T-helper 1 cell treated with Interleukin-12 subunit alpha and Interleukin-12 subunit beta and Interleukin-4 antibody, amounts not matched to agents 30 ng/mL and 1 ng/mL, for 36 hours (primary cell): ENCODE measurements around the gene HAP1. TPM values are rescaled to one million over a fixed set of nuclear protein-coding genes. Genes with fewer than 3 reads are reported as not detected.
"Not testable (repeated sequence)": the region's sequence is repeated elsewhere in the genome, so short reads cannot be mapped to it uniquely, and the experiment has no call there.

Experiments
- intact Hi-C: fragments of 100-400 bp; cut with micrococcal nuclease; formaldehyde crosslinking; loops from one replicate; pipeline ENCODE4 v1.15.1; 2024
- total RNA-seq: library from RNA; stranded (reverse); gene quantifications from 2 replicates; pipeline ENCODE4 v1.2.3, GENCODE V29; 2022

The HAP1 gene, protein sequence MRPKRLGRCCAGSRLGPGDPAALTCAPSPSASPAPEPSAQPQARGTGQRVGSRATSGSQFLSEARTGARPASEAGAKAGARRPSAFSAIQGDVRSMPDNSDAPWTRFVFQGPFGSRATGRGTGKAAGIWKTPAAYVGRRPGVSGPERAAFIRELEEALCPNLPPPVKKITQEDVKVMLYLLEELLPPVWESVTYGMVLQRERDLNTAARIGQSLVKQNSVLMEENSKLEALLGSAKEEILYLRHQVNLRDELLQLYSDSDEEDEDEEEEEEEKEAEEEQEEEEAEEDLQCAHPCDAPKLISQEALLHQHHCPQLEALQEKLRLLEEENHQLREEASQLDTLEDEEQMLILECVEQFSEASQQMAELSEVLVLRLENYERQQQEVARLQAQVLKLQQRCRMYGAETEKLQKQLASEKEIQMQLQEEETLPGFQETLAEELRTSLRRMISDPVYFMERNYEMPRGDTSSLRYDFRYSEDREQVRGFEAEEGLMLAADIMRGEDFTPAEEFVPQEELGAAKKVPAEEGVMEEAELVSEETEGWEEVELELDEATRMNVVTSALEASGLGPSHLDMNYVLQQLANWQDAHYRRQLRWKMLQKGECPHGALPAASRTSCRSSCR
- total RNA-seq, result 0.05 TPM in 2 replicates

GRCh38 chr17:41734139-41734948, at the start of gene HAP1:
TSS of gene HAP1 (minus strand) at chr17:41734643. CDS start at chr17:41734634, 9 bp downstream.
- intact Hi-C loops, result no loop called here

- intact Hi-C loops, result no loop called here
Measured at GRCh38 chr17:41782142-41782541, 47.7 kb upstream of the HAP1 start.

DNA sequence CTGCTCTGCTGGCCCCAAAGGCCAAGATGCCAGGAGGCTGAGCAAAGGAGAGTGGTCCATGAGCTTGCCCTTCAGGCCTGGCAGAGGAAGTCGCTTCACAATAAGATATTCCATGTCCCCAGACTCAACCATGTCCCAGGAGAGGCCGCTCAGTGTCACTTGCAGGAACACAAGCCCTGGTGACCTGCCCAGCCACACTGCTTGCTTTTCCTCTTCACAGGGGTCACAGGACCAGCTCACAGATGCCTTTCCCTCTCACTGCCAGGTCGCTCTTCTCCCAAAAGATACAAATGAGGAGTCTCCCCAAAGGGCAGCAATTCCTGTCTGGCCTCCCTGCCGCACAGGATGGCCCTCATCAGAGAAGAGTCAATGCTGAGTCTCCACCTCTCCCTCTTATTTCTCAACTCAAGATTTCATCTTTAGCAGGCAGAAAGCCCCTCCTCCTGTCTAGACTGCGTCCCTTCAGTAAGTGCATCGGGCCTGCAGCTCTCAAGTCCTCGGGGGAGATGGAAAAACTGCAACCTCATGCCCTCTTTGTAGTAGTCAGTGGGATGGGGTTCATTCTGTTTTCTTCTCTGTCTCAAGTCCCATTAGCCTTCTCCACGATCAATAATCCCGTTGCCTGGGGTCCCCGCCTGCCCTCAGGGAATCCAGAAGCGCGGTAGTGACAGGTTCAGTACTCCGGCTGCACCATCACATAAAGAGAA, 47.1 kb upstream of the HAP1 start:
- intact Hi-C loops, result no loop called here

- intact Hi-C loops, result no loop called here
Measured at GRCh38 chr17:41779954-41780353, 45.5 kb upstream of the HAP1 start.

GRCh38 chr17:41777574-41778188, 43.2 kb upstream of the HAP1 start:
- intact Hi-C loops, result no loop called here

DNA sequence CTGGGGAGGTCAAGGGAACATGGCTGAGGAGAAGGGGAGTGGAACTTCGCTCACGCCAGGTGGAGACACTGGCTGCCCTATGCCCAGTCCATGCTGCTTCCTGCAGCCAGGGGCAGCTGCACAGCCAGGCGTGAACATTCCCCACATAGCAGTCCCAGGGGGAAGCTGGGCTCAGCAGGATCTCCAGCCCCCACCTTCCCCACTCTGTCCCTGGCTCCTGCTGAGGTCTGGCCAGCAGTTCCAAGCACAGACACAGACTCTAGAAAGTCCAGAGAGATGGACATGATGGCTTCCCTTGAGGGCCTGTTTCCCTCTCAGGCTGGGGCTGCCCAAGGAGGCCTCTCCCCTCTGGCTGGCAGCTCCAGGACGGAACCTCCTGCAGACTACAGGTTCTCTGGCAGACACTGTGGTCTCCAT, 42.7 kb upstream of the HAP1 start:
- intact Hi-C loops, result no loop called here

DNA sequence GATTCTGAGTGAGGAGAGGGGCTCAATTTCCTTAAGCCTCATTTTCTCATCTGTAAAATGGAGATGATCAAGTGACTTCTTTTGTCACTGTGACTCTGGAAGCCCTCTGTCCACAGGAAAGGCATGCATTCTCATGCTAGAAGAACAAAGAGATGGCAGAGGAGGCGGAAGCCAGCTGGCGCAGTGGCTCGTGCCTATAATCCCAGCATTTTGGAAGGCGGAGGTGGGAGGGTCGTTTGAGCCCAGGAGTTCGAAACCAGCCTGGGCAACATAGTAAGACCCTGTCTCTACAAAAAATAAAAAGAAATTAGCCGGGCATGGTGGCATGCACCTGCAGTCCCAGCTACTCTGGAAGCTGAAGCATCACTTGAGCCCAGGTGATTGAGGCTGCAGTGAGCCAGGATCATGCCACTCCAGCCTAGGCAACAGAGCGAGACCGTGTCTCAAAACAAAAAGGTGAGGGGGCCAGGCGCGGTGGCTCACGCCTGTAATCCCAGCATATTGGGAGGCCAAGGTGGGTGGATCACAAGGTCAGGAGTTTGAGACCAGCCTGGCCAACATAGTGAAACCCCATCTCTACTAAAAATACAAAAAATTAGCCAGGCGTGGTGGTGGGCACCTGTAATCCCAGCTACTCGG, 41.9 kb upstream of the HAP1 start:
- intact Hi-C loops, result not testable (repeated sequence)

DNA sequence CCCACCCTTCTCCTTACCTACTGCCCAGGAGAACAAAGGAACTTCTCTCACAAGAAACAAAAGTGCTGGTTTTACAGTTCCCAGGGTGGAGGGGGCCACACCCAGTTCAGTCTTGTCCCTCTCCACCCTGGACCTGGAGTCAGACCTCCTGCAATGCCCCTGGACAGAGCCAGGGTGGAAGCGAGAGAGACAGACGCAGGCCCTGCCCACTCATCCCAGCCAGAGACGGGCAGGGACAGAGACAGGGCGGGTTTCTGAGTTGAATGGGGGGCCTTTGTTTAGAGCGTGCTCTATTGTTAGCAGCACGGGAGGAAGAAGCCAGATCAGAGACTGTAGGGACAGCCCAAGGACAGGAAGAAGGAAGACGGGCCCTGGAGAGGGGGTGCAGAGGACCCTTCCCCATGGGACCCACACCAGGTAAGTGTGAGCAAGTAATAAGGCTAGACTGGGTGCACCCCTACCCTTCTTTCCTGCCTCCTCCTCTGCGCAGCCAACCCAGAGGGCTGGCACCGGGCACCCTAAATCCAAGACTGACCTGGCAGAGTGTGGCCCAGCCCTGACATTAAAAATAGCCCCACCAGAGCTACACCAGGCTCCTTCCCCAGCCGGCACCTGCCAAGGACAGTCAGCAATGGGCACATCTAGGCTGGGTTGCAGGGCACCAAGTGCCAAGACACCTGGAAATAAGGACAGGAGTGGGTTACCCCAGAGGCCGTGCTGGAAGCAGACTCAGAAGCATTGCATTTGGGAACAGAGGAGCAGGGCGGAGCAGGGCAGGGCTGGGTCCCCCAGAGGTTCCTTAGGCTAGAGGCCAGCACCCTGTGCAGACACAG, 41.2 kb upstream of the HAP1 start:
- intact Hi-C loops, result no loop called here

DNA sequence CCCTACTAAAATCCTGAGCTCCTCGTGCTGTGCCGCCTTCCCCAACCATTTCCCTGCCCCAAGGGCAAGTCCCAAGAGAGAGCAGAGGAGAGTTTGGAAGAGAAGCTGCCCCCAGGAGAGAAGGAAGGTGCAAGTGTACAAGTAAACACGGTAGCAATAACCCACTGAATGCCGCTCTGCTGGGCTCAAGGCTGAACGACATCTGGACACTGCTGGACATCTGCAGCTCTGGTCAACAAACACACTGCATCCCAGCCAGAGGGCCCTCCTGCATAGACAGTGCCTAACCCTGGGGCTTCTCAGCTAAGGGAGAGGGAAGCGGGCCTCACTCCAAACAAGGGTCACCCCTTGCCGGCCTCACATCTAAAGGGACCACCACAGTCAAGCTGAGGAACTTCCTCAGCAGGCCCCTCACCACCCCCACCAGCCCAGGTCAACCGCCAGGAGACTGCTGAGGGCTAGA, 39.3 kb upstream of the HAP1 start:
- intact Hi-C loops, result no loop called here

GRCh38 chr17:41773190-41773588, 38.7 kb upstream of the HAP1 start:
- intact Hi-C loops, result no loop called here

- intact Hi-C loops, result no loop called here
Measured at GRCh38 chr17:41772586-41773189, 38.2 kb upstream of the HAP1 start.

DNA sequence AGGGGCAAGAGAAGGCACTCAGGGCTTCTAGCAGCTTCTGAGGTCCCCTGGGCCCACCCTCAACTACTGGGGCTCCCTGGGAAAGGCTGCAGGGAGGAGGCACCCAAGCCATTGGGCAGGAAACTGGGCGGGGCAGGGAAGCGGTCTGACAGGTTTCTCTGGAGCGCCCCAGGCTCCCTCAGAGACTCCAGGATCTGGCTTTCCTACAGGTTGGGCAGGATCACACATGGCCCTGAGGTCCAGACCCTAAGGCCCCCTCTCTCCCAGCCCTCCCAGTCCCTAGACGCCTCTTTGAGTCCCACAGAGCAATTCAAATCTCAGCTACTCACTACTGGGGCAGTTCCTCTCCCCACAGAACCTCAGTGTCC, 37.8 kb upstream of the HAP1 start:
- intact Hi-C loops, result no loop called here

- intact Hi-C loops, result no loop called here
Measured at GRCh38 chr17:41771389-41772206, 37.2 kb upstream of the HAP1 start.

DNA sequence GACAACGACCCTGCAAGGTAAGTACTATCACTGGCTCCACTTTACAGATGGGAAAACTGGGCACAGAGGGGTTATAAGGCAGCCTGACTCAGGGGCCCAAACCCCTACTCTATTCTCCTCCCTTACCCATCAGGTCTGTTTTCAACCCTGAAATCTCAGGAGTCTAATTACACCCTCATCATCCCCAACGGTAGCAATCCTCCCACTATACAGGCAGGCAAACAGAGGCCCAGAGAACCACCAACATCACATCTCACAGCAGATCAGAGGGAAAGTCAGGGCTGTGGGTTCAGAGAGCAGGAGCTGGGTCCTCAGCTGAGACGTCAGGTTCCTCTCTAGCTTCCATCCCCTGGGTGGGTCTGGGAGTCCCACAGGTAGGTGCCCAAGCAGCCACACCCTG, 35.5 kb upstream of the HAP1 start:
- intact Hi-C loops, result no loop called here

GRCh38 chr17:41769346-41769862, 35.0 kb upstream of the HAP1 start:
- intact Hi-C loops, result no loop called here

- intact Hi-C loops, result no loop called here
Measured at GRCh38 chr17:41768682-41769288, 34.3 kb upstream of the HAP1 start.

DNA sequence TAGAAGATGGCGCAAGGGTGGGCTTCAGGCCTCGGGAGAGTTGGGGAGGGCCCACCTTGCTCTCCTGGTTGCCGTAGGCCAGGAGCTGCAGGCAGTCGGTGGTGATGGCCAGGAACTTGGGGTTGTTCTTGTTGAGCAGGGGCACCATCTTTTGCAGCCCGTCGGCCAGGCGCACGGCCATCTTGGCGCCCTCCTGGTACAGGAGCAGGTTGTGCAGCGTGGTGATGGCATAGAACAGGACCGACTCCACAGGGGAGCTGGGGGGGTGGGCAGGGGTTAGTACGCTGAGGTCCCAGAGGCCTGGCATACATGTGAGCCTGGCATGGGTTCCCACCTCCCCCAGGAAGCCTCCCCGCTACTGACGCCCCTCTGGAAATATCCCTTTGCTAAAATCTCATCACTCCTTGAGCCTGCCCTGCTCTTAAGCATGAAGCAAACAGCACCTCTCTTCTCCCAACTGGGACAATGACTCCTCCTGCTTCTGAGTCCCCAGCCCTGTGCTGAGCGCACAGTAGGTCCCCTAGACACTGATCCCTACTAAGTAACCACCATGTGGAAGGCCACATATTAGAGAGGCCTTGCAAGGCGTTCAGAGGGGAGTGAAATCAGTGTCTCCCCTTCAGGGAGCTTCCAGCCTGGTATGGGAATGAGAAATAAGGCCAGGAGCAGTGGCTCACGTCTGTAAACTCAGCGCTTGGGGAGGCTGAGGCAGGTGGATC, 33.0 kb upstream of the HAP1 start:
- intact Hi-C loops, result no loop called here
